GM18873 (cell line): ENCODE data around the gene RAD51B.

ENCODE experiments used
- ATAC-seq: cut with Tn5 transposase; IDR thresholded peaks from one replicate; pipeline ENCODE4 v1.9.1; 2021; ENCODE audit warnings: mild to moderate bottlenecking, moderate library complexity, moderate number of reproducible peaks; ENCODE audit not compliant: unreplicated experiment, low FRiP score

Gene RAD51B

DNA sequence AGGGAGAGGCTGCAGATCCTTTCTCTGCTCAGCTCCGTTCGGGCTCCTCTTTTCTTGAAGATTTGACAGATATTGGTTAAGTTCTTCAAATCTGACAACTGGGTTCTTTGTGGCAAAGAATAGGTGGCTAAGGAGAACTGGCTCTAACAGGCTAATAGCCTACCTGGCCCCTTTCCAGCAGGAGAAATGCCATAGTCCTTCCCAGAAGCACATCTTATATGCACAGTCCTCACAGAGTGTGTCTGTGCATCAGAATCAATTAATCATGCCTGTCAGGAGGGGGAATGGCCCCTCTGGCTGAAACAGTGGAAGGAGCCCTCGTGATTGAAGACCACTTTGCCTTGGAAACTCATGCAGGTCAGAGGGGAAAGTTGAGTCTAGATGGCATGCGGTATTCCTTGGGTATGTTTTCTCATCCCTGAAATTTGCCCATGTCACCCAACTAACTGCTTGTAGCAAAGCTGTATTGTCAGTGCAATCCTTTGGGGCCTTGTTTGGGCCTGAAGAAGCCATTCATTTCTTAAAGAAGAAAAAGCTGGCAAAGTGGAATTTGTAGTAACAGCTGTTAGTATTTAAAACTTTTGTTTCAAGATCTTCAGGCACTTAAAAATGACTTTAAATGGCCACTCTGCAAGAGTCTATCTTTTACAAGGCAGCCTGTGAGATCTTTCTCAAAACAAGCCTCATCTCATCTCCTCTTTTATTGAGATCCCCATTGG, 721.8 kb downstream of the RAD51B start:
- no peak for ATAC-seq

DNA sequence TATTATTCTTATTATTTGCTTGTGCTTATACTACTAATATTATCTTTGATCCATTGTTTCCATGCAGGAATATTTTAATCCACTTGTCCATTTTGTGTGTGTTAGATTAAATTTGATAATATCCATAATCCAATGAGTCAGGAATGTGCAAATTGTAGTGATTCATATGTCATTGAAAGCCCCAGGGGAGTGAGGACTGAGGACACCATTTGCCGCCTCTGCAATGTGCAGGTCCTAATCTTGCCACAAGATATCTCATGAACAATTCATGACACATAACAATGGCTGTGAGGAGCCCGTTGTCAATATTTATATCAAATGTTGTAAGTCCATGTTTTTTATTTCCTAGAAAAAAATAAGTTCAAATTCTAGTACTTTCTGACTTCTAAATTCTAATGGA, 722.8 kb downstream of the RAD51B start:
- no peak for ATAC-seq

DNA sequence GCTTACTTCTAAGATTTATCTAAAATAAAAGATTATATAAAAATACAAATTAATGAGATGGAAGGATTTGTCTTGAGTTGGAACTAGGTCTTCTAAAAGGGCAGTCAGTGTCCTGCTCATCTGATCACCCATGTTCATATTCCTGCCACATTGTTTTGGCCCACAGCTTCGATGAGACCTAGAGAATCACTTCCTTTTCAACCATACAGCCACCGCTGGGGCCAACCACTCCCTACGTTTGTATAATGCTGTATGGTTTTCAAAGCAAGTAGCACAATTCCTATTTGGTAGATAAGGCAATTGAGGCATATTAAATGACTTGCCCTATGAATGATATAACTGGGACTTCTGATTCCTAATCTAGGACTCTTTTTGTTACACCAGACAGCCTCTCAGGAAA, 723.9 kb downstream of the RAD51B start:
- no peak for ATAC-seq

DNA sequence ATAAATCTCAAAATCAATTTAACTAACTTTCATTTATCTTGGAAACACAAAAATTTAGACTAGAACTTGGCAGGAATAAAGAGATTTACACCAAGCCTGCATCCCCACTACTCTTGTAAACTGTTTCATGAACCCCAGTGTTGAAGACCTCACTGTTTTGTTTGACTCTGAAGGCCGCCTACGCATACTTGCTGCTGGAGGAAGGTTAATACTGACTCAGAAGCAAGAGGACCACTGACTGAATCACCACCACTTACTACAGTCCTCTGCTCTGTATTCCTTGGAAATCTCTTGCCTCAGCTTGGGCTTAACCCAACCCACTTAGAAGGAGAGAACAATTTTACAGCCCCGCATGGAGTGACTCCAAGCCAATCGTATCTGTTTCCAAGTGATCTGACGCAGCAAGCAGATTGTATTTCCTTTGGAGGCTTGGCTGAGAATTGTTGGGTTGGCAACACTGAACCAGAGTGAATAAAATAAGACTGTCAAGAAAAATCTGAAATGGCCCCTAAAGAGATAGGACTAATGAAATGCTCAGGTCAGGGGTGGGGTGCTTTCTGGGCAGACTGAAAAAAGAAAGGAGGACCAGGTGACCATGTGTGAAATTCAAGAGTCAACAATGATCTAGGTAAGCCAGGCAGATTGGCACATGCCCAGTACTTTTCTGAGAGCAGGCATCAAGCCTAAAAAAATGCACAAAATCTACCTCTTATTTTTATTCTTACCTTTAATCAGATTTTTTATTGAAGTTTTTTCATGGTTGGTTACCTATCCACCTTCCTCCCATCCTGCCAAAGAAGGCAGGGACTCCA, 724.7 kb downstream of the RAD51B start:
- no peak for ATAC-seq

DNA sequence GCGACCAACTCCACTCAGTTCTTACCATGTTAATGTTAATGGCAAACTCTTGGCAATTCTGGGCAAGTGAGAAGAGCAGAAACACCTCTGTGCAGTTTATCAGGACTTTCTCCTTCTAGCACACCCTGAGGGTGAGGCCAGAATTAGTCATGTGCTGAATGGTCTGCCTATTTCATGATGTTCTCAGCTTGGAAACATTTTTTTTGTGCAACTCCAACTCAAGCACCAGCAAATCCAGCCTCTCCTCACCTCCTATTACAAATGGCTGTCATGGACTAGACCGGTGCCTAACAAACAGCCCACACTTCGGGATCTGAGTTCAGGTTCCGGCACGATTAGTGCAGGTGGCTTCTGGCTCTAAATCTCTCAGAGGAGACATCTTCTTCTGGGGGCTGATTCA, 727.3 kb downstream of the RAD51B start:
- no peak for ATAC-seq

DNA sequence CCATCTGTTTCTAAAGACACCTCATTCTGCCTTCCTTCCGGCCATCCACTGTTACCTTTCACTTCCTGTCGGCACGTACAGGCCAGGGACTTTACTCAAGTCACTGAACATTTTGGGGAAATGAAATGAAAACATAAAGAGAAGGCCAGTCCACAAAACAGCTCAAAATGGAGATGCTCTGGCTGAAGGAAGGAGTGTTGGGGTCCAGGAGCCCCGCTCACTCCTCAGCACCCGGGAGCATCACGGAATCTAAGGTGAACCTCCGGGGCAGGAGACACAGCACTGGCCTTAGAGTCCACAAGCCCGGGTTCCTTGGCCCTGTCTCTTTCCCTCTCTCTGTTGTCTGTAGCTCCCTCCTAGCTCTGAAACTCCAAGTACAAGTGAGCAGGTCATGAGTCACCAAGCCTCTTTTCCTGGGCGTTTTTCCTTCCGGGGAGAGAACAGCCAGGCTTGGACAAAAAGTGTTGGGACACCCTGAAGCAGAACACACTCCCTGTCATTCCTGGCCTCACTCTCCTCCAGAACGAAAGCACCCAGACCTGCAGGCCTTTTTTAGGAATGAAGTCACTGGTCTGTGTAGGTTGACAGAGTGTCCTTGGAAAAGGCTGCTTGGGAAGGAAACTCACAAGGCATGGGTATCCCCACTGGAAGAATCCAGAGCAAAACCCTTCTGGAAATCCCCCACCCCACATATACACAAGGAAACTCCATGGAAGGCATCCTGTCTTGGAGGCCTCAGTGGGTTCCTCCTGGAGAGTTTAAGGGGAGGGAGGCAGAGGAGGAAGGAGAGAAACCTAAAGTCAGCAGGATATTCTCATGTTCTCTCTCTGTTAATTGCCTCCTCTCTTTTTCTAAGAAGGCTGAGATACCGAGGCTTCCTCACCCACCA, 728.0 kb downstream of the RAD51B start:
- no peak for ATAC-seq

DNA sequence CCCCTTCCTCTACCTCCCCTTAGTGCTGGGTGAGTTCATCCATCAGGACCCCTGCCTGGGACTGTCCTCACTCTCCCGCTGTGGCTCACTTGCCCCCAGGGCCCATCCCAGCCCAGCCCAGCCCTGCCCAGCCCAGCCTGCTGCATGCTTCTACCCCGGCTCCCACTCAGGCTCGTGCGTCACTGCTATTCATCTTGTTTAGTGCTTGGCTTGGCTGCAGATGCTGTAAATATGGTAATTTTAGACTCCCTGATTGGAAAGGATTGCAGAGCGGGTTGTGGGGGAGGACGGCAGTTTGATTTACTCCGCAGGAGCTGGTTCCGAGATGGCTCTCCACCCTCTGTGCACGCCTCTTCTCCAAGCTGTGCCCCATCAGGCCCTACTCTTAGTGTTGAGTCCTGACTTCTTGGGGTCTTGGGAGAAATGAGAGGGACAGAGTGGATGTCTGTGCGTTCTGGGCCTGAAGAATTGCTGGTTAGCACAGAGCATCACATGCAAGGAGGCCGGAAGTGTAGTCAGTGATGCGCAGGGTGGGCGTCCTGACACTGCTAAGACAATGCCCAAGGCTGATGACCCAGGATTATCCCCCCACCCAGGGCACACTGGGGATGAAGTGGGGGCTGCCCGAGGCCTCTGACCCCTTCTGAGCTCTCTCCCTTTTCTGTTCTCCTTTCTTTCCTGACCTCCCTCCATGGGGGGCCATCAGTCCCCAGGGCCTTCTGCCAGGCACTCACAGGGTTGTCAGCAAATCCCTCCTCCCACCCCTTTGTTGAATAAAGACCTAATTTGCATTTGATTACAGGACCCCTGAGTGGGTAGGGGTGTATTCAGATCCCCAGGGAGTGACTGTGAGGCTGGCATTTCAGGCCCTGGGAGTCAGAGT, 728.9 kb downstream of the RAD51B start:
- ATAC-seq = no peak

DNA sequence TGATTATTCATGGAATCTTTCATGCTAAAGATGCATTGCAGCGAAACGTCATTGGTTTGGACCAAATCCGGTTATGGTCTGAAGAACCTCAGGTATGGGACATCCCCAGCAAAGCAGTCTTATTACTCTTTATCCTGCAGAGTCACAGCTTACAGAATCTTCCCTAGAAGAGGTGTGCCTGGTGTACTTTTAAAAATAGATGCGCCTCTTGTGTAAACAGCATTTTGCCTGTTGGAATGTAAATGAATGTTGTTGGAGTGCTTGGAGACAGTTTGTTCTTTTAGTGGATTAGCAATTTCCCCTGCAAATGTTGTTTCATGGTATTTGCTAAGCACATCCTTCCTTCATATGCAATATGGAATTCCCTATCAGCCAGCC, 730.7 kb downstream of the RAD51B start:
- no peak for ATAC-seq

DNA sequence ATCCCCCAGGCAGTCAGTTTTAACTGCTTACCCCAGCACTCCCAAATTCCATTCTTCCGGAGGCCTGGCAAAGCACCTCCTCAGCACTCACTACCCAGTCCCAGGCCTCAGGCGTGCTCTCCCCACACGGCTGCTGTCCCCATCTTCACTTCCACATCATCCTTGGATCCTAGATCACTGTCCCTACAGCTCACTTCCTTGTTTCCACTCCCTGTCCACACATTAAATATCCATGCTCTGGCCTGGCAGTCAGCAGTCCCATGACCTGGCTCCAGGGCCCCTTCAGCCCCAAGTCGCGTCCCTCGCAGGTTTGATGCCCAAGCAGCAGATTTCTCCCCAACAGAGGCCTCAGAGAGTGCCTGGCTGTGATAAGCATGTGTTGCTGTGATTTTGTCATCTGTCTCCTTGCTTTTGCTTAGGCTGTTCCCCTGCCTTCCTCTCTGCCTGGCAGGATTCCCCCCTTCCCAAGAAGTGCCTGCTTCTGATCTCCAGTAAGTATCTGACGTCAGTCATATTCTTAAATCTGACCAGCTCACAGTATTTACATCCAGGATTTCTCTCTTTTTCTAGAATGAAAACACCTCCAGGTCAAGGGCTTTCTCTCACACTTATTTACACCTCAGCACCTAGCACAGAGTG, 731.6 kb downstream of the RAD51B start:
- ATAC-seq = no peak

DNA sequence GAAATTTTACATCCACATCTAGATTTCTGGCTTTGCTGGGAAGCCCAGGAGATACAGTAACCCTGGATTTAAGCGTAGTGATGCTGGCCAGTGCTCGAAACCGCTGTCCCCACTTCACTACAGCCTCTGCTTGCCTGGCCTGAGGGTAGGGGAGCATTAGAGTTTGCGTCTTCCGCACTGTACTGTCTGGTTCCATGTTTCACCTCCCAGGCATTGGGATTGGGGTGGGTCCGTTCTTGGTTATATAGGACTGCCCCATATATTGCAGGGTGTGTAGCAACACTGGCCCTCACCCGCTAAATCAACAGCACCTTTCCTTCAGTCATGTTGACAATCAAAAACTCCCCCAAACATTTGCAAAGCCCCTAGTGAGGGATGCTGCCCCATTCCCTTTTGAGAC, 732.5 kb downstream of the RAD51B start:
- no peak for ATAC-seq

DNA sequence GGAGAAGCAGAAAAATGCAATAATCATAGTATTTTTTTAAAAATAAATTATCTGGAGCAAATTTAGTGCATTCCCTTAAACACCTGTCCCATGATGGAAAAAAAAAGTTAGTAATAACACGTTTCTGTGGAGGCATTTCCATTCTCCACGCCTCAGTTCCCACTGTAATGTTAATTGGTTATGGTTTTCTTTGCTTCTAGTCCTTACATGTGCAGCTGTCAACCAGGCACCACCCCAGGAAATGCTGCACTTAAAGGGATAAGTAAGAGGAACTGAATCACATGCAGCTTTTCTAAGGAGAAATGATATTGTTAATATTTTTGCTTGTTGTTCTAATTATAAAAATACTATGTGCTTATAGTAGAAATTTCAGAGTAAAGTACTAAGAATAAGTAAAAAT, 733.0 kb downstream of the RAD51B start:
- ATAC-seq = no peak

DNA sequence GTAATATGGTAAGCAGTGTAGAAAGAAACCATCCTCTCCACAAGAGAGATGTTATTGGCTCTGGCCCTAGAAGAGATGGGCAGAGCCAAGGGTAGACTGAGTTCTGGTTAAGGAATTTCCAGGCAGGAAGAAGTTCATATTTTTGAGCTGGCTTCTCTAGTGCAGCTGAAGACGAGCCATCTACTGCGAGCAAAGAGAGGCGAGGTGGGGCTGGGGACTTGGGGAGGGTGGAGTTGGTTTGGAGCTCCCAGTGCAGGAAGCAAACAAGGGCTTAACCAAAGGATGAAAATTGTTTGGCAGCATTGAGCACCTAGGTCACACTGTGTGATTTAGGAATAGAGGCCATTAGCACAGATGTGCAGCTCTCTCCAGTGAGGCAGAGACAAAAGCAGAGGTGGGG, 733.7 kb downstream of the RAD51B start:
- no peak for ATAC-seq

DNA sequence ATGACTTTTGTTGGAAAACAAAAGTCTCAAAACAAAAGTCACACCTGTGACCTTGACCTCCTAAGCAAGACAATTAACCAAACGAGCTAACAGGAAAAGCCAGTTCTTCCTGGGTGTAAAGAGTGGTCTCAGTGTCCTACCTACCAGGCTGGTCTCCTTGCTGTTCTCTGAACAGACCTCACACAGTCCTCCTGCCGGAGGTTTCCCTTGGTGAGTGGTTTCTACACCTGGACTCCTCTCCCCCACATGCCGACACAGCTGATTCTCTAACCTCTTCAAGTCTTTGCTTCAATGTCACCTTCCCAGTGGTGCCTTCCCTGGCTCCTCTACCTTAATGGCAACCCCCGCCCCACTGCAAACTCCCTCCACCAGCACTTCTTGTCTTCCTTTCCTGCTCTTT, 734.7 kb downstream of the RAD51B start:
- ATAC-seq = no peak

DNA sequence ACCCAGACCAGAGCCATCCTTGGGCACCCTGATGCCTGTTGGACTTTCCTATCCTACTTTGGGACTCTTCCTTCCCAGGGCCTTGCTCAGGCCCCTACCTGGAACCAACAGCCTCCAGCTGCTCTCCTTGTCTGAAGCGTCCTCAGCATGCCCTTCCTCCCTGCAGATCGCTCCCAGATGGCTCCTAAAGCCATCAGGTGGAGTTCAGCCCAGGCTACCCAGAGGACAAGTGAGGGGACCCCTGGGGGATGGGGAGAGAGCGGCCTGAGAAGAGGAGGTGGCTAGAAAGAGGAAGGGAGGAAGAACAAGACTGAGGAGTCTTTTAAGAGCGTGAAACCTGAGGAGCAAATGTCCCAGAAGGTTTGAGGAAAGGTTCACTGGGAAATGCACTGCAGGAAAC, 736.7 kb downstream of the RAD51B start:
- ATAC-seq = no peak

DNA sequence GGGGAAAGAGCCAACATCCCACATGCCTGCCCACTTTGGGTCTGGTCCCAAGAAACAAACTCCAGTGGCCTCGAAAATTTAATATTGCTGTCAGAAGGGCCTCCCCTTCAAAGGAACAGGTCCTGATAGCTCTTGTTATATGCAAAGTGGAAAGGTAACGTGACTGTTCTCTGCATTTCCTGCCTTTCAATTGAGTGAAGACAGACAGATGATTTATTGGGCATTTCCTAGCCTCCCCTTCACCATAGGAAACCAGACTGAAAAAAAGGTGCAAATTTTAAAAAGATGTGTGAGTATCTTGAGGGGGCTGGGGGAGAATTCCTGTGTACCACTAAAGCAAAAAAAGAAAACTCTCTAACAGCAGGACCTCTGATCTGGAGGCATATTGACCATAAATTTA, 738.1 kb downstream of the RAD51B start:
- ATAC-seq = no peak

DNA sequence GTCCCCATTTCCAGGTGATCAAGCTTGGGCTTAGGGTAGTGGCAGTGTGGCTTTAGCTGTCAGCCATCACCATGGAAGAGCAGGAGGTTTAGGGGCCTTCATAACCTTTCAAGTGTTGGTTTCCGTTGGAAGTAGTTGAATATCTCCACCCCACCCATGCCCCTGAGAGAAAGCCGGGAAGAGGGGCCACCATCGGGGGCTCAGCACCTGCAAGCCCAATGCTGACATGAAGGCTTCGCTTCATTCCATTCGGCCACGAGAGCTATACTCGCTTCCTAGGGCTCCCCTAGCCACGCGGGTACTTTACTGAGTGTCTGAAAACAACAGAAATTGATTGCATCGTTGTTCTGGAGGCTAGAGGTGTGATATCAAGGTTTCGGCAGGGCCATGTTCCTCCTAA, 738.5 kb downstream of the RAD51B start:
- no peak for ATAC-seq

DNA sequence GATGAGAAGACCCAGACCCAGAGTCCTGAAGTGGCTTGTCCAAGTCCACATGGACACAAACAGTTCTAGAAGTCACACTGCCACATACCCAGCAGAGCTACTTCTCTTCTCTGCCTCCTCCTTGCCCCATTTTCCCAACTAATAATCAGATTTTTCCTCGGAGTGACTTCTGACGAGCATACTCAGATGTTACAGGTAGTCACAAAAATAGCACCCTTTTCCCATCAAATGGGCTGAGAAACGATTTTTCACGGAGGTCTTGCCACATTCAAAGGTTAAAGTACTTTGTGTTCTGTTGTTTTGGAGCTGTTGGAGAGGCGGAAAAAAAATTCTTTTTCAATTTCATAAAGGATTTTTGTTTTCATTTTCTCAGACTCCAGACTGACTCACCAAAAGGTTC, 740.4 kb downstream of the RAD51B start:
- no peak for ATAC-seq

DNA sequence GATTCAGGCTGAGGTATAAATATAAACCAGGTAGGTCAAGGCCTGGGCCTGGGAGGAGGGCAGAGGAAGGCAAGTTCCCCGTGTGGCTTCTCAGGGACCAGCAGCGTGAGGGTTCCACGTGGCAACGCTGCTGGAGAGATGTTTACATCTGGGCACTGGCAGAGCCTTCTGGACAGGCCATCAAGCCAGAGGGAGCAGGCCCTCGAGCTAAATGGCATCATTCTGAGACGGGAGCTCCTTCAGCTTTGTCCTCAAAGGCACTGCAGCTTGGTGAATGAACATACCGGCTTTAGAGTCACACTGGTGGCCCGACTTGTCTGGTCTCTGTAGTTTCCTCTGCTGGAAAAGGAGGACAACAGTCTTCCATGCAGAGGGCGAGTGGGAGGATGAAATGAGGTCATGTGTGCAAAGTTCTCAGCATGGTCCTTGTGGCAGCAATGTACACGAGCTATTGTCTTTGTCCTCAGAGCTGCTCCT, 742.0 kb downstream of the RAD51B start:
- no peak for ATAC-seq

DNA sequence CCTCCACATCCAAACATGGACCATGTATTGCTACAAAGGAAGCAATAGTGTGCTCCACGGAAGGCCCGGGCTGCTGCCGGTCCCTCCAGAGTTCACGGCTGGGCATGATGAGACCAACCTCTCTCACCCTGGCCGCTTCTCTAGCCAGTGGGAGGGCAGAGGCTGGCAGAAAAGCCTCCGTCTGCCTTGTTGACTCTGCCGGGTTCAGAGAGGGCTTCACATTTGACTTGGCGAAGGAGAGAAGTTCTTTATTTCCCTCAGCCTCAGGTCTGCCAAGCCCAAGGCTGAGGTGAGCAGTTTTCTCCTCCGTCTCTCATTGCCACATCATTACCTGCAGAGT, 743.3 kb downstream of the RAD51B start:
- ATAC-seq = no peak
